Fibroblast of skin of abdomen (primary cell): ENCODE data around the gene PLN.

Experiments
- DNase-seq: peaks from one replicate; pipeline ENCODE4 v3.0.0-alpha.2; 2013

PLN gene

GRCh38 chr6:118537574-118537973 is 10.5 kb upstream of the PLN start:
- peak; percentile 47 for DNase-seq

- peak; percentile 93 for DNase-seq
Observed at GRCh38 chr6:118542184-118542952, 5.7 kb upstream of the PLN start.

- DNase-seq = no peak
Observed at GRCh38 chr6:118544105-118544504, 4.0 kb upstream of the PLN start.

GRCh38 chr6:118546164-118546879 is 1.8 kb upstream of the PLN start:
- no peak for DNase-seq

GRCh38 chr6:118546880-118547218 is 1.2 kb upstream of the PLN start:
- no peak for DNase-seq

GRCh38 chr6:118548613-118549012 is 517 bp downstream of the PLN start:
- no peak for DNase-seq

GRCh38 chr6:118551063-118552053 is 3.3 kb downstream of the PLN start:
- DNase-seq = peak; percentile 84

GRCh38 chr6:118553132-118553531 is 5.0 kb downstream of the PLN start:
- DNase-seq = peak; percentile 40

- no peak for DNase-seq
Observed at GRCh38 chr6:118554698-118555097, 6.6 kb downstream of the PLN start.

- peak; percentile 57 for DNase-seq
Observed at GRCh38 chr6:118558464-118559217, 10.5 kb downstream of the PLN start.

- DNase-seq = no peak
Observed at GRCh38 chr6:118559659-118560058, 11.6 kb downstream of the PLN start.

- no peak for DNase-seq
Observed at GRCh38 chr6:118562248-118562647, 14.2 kb downstream of the PLN start.

- peak; percentile 63 for DNase-seq
Observed at GRCh38 chr6:118562959-118563358, 14.9 kb downstream of the PLN start.

- DNase-seq = no peak
Observed at GRCh38 chr6:118565311-118565960, 17.3 kb downstream of the PLN start.

GRCh38 chr6:118567974-118568373 is 19.9 kb downstream of the PLN start:
- DNase-seq = no peak

GRCh38 chr6:118569498-118569897 is 21.4 kb downstream of the PLN start:
- no peak for DNase-seq

- no peak for DNase-seq
Observed at GRCh38 chr6:118571121-118571520, 23.0 kb downstream of the PLN start.

- no peak for DNase-seq
Observed at GRCh38 chr6:118574051-118574865, 26.2 kb downstream of the PLN start.

- no peak for DNase-seq
Observed at GRCh38 chr6:118577972-118578371, 29.9 kb downstream of the PLN start.

GRCh38 chr6:118578617-118579016 is 30.5 kb downstream of the PLN start:
- no peak for DNase-seq

GRCh38 chr6:118579786-118580185 is 31.7 kb downstream of the PLN start:
- no peak for DNase-seq
